Breast epithelium (tissue), 3 donors: ENCODE results near the gene PCDHGA8.

ENCODE experiments used
- POLR2A ChIP-seq: fragments of 450-650 bp; IDR thresholded peaks from one replicate; pipeline ENCODE4 v1.6.1; 2016; ENCODE audit warnings: antibody characterized with exemption, mild to moderate bottlenecking, moderate library complexity
- TF ChIP-seq, protein P1 (sequence below), 3 donors: fragments of 450-650 bp; IDR thresholded peaks; one replicate each; pipeline ENCODE4 v1.5.1; 2016 to 2017; ENCODE audit warnings: antibody characterized with exemption in 3 of 3, mild to moderate bottlenecking in 3 of 3, moderate library complexity in 3 of 3

DNA sequence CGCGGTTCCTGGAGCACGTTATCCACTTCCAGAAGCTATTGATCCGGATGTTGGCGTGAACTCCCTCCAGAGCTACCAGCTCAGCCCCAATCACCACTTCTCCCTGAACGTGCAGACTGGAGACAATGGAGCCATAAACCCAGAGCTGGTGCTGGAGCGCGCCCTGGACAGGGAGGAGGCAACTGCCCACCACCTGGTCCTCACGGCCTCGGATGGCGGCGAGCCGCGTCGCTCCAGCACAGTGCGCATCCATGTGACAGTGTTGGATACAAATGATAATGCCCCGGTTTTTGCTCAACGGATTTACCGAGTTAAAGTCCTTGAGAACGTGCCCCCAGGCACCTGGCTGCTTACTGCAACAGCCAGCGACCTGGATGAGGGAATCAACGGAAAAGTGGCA, 11.0 kb downstream of the PCDHGA8 start:
- TF ChIP-seq, protein P1, sequence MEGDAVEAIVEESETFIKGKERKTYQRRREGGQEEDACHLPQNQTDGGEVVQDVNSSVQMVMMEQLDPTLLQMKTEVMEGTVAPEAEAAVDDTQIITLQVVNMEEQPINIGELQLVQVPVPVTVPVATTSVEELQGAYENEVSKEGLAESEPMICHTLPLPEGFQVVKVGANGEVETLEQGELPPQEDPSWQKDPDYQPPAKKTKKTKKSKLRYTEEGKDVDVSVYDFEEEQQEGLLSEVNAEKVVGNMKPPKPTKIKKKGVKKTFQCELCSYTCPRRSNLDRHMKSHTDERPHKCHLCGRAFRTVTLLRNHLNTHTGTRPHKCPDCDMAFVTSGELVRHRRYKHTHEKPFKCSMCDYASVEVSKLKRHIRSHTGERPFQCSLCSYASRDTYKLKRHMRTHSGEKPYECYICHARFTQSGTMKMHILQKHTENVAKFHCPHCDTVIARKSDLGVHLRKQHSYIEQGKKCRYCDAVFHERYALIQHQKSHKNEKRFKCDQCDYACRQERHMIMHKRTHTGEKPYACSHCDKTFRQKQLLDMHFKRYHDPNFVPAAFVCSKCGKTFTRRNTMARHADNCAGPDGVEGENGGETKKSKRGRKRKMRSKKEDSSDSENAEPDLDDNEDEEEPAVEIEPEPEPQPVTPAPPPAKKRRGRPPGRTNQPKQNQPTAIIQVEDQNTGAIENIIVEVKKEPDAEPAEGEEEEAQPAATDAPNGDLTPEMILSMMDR (IDR thresholded peaks at IDR 0.05) = no peak
- TF ChIP-seq POLR2A = no peak
